SH-SY5Y (cell line): ENCODE measurements around the gene POLN.

ENCODE experiments used
- GATA2 ChIP-seq: IDR thresholded peaks from 2 replicates; pipeline ENCODE4 v1.6.1; 2011; ENCODE audit warnings: mild to moderate bottlenecking, low read depth, low read length
- GATA3 ChIP-seq: IDR thresholded peaks from 2 replicates; pipeline ENCODE4 v1.6.1; 2011; ENCODE audit warnings: low read depth, mild to moderate bottlenecking, low read length, moderate library complexity

The POLN gene

DNA sequence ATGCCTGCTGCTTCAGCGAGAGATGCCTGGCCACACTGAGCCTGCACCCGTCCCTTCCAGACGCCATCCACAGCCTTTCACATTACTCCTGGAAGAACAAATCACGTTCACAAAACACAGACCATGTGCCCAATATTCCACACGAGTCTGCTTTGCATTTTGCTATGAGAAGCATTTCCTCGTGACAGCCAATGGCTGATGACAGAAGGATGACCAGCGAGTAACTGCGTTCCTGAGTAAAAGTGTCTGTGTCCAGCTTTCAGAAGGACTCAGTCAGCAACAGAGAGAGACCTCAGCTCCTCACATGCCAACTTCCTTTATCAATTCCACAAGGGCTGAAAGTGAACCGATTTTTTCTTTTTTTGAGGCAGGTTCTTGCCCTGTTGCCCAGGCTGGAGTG lies 163.3 kb downstream of the POLN start:
- TF ChIP-seq GATA3 (no peak), GATA2 (no peak)

DNA sequence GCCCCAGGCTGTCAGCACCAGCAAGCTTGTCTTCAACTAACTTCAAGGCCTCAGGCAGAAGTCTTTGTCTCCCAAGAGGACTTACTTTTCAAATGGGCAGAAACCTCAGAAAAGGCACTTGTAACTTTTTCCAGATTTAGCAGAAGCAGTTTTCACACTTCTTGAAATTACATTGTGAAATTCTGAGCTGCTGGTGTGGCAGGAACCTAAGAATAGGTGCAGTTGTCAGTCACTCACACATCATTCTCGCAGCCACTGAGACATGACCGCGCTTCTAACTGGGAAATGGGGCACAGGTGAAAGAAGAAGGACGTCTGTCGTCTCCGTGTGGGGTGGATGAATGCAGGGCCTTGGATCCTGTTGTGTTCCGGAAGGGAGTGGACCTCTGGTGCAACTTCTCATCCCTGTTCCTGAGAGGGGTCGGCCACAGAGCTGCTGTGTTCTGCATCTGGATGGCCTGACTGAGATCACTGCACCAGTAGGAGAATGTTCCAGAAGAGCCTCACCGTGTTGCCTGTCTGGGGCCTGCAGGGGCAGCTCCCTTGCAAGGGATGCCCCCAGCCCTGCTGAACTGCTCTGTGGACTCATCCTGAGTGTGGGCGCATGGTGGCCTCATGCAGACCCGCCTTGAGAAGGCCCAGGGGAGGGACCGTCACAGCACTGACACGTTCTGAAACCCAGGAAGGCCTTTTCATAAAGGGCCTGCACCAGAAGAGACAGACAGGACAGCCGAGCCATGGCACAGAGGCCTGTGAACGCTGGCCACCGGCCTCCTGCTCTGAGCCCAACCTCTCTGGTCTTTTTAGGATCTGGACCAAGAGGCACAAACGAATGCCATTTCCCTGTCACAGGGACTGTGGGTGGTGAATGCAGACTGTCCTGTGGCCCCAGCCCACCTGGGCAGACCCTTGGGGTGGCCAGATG lies 164.1 kb downstream of the POLN start:
- TF ChIP-seq GATA3 = no peak
- TF ChIP-seq GATA2 = no peak

DNA sequence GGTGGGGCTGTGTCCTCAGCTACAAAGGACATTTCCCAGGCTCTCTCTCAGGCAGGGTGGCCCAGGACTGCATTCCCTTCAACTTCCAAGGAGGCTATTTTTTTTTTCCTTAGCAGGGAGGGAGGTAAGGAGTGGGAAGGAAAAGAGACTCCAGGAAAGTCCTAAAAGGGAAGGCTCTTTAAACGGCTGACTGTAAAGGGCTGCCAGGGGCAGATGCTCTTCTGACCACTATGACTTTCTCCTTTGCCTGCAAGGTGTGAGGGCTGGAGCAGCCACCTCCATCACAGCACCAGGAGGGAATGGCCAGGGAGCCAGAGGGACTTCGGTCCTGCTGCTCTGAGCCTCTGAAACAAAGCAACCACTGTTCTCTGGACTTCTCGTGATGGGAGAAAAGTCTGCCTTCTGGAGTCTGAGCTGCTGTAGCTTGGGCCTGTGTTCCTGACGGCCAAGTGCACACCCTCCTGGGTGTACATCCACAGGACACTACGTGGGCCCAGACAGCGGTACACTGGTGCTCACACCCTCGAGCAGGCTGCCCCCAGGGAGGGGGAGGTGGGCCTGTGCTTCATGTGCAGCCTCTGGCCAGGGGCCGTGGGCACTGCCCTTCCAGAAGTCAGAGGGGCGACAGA lies 164.9 kb downstream of the POLN start:
- TF ChIP-seq GATA3 (no peak), GATA2 (no peak)

DNA sequence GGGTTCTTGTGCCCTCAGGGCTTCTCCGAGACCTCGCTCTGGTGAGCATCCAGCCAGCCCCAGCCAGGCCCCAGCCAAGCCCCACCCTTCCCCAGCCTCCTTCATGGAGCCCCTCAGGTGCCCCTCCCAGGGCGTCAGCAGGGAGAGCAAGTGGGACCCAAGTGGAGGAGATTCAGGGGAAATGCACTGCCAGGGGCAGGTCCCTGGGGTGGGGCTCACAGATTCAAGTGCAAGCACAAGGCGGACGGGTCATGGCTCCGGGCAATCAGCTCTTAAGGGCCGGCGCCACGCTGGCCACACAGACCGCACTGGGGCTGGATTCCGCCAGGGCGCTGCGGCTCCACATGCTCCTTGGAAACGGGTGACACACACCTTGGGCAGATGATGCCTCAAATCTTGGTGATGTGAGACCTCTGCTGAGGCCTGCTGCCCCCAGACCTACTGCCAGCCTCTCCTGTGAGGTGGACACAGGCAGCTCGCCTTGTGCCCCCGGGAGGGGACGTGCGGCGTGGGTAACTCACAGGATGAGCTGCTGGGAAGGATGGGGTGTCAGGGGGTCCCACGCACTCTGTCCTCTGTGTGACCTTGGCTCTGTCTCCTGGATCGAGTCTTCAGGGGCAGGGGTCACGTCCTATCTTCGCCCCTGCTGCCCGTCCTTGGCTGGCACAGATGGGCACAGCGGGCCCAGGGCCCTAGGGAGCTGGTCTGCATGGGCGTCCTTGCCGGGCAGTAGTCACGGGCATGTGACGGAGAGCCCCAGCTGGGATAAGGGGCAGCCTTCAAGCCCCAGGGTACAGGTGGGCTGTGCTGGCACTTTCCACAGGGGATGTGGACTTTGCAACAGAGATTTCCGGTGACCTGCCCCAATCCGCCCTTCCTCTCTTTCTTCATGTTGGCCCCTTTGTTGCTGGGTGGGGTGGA lies 165.7 kb downstream of the POLN start:
- TF ChIP-seq GATA2 (no peak), GATA3 (no peak)

DNA sequence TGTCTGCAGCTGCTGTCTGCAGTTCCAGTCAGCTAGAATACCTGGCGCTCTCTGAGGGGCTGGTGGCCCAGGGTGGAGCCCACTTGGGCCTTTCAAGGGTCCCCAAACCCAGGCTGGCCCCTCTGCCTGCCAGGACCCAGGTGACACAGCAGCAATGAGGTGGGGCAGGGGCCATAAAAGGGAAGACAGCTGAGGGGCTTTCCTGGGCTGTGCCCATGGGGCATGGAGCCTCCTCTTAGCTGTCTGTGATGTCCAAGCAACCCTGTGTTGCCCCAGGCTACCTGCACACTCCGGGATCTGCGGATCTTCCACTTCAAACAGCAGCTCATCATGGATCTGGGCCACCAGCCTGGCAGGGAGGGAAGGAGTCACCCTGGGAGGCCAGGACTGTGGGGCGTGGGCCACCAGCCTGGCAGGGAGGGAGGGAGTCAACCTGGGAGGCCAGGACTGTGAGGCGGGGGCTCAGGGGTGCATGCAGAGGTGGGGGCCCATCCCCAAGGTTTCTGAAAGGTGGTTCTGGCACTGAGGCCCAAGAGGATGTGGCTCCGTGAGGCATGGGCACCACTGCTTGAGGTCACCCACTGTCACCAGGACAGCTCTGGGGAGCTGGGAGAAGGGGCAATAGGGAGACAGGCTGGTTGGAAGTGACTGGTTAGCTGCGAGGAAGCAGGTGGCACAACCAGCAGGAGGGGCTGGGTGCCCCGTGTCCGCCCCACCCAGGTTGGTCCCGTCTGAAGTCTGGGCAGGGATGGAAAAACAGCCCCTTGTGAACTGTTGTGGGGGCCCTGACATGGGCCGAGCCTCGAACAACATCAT lies 166.5 kb downstream of the POLN start:
- no peak for TF ChIP-seq GATA2
- no peak for TF ChIP-seq GATA3

DNA sequence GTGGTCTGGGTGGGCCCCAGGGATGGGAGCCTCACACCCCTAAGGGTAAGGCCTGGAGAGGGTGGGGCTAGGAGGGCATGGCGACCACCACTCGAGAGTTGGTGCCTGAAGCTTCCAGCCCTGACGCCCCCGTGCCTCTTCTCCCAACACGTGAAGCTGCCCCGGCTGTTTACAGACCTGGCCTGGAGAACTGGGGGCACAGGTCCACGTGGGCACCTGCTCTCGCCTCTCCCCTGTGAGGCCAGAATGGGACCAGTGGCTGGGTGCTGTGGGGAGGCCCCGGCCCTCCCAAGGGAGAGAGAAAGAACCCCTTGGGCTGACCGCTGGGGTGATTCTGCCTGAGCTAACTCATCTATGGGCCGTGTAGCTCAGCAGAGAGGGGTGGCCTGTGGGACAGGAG lies 167.3 kb downstream of the POLN start:
- TF ChIP-seq GATA2 (no peak), GATA3 (no peak)

DNA sequence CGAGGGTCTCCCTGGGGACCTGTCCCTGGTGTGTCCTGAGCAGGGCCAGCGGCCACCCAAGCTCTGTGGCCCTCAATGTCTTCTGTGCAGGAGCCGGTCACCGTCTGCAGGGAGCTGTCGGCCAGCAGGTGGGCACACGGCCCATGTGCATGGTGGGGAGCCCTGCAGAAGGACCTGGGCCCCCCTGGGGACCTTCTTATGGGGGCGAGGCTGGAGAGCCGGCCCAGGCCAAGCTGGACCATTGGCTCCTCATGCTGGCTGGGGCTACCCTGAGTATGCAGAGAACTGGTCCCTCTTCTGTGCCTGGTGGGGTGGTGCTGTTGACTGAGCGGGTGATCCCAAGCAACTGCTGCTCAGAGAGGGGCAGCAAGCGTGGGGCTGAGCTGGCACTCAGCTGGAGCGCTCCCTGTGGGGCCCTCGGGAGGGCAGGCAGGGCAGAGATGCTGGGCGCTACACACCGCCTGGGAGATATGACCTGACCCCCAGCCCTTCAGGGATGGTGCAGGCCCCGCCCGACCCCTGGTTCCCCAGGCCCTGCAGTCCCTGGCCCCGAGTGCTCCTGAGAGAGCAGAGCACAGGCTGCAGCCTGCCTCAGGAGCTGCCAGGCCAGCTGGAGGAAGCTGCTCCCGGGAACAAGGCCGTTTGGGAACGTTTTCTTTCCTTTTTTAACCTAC lies 168.0 kb downstream of the POLN start:
- TF ChIP-seq GATA3 = no peak
- TF ChIP-seq GATA2 = no peak

DNA sequence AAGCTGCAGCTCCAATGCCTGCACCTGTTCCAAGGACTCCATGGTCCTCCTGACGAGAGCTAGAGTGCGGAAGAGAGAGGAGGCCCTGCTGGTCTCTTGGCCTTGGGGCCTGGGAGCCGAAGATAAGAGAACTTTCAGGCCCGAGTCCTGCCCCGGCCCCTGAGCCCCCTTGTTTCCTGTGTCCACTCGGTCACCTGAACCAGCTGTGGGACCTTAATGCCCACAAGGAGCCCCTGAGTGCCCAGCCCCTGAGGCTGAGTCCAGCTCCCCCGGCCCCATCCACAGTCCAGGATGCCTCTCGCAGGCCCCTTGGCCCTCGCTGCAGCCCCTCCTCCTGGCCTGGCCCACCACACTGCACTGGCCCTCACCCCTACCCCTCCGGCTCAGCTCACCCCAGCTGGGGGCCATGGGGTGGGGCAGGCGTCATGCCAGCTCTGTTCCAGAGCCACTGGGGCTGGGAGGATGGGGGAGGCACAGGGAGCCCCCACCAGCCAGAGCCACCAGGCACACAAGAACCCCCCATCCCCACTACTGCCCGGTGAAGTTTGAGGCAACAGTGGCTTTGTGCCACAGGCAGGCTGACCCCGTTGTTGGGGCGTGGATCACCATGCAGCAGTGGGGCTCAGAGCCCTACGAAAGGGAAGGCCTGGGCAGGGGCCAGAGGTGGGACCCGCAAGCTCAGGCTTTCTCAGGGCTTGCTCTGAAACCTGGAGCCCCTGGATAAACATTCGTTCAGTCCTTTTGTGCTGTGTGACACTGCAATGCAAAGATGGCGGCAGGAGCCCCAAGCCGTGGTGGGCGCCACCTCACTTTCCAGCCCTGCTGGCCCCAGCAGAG lies 168.7 kb downstream of the POLN start:
- TF ChIP-seq GATA3 = no peak
- no peak for TF ChIP-seq GATA2

DNA sequence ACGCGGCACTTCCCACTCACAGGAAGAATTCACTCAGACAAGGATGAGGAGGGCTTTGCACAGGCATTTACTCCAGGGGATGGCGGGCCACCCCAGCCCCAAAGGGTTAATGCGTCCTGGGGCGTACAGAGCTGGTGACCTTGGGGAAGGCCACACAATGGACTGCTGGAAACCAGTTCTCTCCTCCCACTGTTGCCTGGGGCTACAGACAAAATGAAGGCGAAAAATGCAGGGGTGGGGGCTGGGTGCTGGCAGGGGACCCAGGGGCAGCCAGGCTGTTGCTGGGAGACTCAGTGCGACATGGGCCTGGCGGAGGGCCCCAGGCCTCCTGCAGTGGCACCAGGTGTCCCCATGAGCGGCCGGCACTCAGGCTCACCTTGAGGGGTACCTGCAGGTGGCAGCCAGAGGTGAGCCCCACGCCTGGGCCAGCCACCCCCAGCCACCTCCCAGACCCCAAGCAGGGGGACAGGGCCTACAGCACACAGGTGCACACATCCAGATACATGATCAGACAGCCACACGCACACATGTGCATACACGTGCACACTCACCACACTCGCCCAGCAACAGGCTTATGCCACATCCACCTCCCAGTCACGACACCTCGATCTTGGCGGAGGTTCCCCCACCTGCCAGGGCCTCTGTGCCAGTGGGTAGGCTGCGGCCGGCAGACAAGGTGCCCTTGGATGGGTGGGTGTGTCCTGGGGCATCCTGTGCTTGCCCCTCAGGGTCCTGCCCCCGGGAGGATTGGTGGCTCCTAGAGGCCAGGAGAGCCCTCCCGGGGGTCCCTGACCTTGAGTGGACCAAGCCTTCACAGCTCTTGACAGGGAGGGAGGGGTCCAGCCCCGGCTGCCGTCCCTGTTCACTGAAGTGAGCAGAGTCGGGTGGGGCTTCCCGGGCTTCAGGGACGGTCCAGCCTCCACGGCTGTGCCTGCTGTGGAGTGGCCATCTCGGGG lies 169.7 kb downstream of the POLN start:
- no peak for TF ChIP-seq GATA3
- no peak for TF ChIP-seq GATA2

DNA sequence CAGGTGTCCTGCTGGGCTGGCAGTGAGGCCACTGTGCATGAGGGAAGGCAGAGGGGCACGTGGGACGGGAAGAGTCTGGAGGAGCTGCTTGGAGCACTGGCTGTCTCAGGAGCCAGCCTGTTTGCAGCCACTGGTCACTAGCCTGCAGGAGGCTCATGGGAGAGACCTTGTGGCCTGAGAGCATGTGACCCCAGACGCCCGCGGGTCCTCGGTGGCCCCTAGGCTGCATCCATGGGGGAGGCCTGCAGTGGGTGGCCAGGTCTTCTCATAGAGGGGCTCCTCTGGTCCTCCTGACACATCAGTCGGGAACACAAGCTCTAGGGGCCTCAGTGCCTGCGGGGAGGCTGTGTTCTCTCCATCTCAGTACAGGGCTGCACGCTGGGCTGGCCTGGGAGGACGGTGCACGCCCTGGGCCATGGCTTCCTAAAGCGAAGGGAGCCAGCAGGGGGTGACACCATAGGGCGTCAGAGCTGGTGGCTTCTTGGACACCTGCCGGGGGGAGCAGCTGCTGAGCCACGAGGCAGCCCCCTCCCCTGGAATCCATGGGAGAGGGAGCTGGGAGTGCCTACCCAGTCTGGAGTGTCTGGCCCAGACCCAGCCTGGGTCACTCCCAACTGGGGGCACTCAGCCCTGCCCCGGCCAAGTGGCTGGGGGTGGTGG lies 170.5 kb downstream of the POLN start:
- TF ChIP-seq GATA2 = no peak
- no peak for TF ChIP-seq GATA3
